Parathyroid adenoma (tissue), 2 donors: ENCODE data around the gene SGSH.

Experiments used
- H2AFZ ChIP-seq: fragments of 300-600 bp; sonication (generic); one replicate; pipeline ENCODE4 v1.7.0; 2017; ENCODE audit warnings: antibody characterized with exemption, mild to moderate bottlenecking
- H3K27ac ChIP-seq: fragments of 300-600 bp; sonication (generic); one replicate; pipeline ENCODE4 v1.7.0; 2017
- H3K27me3 ChIP-seq: fragments of 300-600 bp; sonication (generic); one replicate; pipeline ENCODE4 v1.7.0; 2017; ENCODE audit warnings: low read length; ENCODE audit not compliant: control insufficient read depth, insufficient read depth
- H3K36me3 ChIP-seq: fragments of 300-600 bp; sonication (generic); one replicate; pipeline ENCODE4 v1.7.0; 2017; ENCODE audit warnings: low read length; ENCODE audit not compliant: control insufficient read depth, insufficient read depth
- H3K4me1 ChIP-seq: fragments of 300-600 bp; sonication (generic); one replicate; pipeline ENCODE4 v1.7.0; 2017; ENCODE audit warnings: control low read depth
- H3K4me2 ChIP-seq: fragments of 300-600 bp; sonication (generic); one replicate; pipeline ENCODE4 v1.7.0; 2017; ENCODE audit warnings: low read length
- H3K4me3 ChIP-seq: fragments of 300-600 bp; sonication (generic); one replicate; pipeline ENCODE4 v1.7.0; 2017; ENCODE audit warnings: low read depth, low read length
- H3K79me2 ChIP-seq: fragments of 300-600 bp; sonication (generic); one replicate; pipeline ENCODE4 v1.7.0; 2017; ENCODE audit warnings: control low read depth
- H3K9ac ChIP-seq: fragments of 300-600 bp; sonication (generic); one replicate; pipeline ENCODE4 v1.7.0; 2017; ENCODE audit warnings: mild to moderate bottlenecking
- H3K9me3 ChIP-seq: fragments of 300-600 bp; sonication (generic); one replicate; pipeline ENCODE4 v1.7.0; 2017; ENCODE audit warnings: low read length; ENCODE audit not compliant: control insufficient read depth
- TF ChIP-seq, protein P1 (sequence below): fragments of 300-600 bp; sonication (generic); IDR thresholded peaks from one replicate; pipeline ENCODE4 v1.7.0; 2017; ENCODE audit warnings: antibody characterized with exemption, mild to moderate bottlenecking
- donor health status: primary hyperparathyroidism.

SGSH gene

DNA sequence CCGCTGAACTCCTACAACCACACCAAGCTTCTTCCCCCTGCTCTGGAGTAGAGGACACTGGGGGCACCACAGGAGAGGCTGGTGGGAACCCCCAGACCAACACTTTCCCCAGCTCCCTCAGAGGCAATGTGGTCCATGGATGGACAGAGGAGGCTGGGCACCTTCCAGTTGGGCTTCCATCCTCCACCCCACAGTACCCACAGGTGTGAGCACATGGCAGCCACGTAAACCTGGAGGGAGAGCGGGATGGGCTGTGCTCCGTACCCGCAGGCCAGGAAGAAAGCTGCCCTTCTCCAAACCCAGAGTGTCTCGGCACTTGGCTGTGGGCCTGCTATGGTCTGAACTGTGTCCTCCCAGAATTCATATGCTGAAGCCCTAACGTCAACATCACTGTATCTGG is 1.7 kb downstream of the SGSH start:
- Histone ChIP-seq H3K36me3 (no peaks in the 10 kb centered on the region), H3K27me3 (no peaks in the 10 kb centered on the region), H3K79me2 (peaks cover 8% of the 10 kb centered on the region), H3K9ac (no peak overlapping the region), H3K4me1 (peaks cover 12% of the 10 kb centered on the region), H3K4me2 (no peak overlapping the region), H3K4me3 (no peak overlapping the region), H3K27ac (no peak overlapping the region), H2AFZ (no peak overlapping the region), H3K9me3 (no peaks in the 10 kb centered on the region)
- TF ChIP-seq, protein P1, sequence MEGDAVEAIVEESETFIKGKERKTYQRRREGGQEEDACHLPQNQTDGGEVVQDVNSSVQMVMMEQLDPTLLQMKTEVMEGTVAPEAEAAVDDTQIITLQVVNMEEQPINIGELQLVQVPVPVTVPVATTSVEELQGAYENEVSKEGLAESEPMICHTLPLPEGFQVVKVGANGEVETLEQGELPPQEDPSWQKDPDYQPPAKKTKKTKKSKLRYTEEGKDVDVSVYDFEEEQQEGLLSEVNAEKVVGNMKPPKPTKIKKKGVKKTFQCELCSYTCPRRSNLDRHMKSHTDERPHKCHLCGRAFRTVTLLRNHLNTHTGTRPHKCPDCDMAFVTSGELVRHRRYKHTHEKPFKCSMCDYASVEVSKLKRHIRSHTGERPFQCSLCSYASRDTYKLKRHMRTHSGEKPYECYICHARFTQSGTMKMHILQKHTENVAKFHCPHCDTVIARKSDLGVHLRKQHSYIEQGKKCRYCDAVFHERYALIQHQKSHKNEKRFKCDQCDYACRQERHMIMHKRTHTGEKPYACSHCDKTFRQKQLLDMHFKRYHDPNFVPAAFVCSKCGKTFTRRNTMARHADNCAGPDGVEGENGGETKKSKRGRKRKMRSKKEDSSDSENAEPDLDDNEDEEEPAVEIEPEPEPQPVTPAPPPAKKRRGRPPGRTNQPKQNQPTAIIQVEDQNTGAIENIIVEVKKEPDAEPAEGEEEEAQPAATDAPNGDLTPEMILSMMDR: no peak

DNA sequence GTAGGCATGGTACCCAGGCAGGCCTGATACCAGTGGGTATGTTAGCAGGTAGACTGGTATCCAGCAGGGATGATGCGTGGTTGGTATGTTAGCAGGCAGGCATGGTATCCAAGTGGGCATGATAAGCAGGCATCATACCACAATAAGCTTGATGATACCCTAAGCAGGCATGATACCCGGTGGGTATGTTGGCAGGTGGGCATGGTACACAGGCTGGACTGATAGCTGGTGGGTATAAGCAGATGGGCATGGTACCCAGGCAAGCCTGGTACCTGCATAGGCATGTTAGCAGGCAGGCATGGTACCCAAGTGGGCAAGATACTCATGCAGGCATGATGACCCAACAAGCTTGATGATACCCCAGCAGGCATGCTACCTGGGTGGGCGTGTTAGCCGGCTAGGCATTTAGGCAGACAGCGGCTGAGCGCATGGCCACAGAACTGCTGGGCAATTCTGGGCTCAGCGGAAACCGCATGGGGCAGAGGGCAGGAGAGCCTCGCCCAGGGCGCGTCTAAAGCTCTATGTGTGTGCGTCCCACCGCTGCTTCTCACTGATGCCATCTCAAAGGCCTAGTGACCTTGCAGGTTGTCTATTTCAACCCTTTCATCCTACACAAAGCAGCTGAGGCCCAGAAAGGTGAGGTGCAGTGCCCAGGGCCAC is 2.3 kb downstream of the SGSH start:
- Histone ChIP-seq H2AFZ (no peak overlapping the region), H3K9me3 (no peaks in the 10 kb centered on the region), H3K36me3 (no peaks in the 10 kb centered on the region), H3K4me1 (peaks cover 12% of the 10 kb centered on the region), H3K9ac (no peak overlapping the region), H3K4me3 (no peak overlapping the region), H3K79me2 (peaks cover 8% of the 10 kb centered on the region), H3K27ac (no peak overlapping the region), H3K4me2 (no peak overlapping the region), H3K27me3 (no peaks in the 10 kb centered on the region)
- TF ChIP-seq, protein P1: no peak

DNA sequence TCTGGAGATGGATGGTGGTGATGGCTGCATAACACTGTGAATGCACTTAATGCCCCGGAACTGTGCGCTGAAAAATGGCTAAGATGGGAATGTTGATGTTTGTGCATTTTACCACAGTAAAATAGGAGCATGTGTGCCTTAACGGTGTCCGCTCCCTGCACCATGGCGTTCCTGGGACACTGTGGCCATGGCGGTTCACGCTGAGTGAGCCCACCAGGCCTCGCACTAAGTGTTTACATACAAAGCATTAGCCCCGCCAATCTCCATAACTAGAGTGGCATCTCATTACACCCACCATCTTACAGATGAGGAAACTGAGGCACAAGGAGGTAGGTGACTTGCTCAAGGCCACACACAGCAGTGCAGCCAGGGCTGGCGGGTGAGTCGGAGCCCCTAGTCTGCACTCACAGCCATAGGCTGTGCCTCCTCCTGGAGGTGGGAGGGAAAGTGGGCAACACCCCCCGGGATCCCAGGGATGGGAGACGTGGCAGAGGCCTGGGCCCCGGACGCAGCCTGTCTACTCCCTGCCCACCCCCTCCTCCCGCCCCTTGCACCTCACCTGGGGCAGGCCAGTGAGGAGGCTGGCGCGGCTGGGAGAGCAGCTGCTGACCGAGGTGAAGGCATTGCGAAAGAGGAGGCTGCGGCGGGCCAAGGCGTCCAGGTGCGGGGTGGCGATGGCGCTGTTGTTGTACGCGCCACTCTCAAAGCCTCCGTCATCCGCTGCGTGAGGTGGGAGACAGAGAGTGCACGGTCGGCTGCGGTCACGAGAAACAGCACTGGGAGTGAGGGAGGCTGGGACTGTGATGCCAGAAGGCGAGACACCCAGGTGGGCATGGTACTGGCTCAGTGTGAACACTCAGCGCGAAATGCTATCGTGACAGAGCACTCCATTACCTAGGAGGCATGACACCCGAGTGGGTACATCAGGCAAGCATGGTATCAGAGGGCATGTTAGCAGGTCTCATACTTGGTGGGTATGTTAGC is 3.4 kb downstream of the SGSH start:
- Histone ChIP-seq H3K4me3 (no peak overlapping the region), H3K4me2 (no peak overlapping the region), H2AFZ (no peak overlapping the region), H3K36me3 (no peaks in the 10 kb centered on the region), H3K9me3 (no peaks in the 10 kb centered on the region), H3K4me1 (peaks cover 12% of the 10 kb centered on the region), H3K27me3 (no peaks in the 10 kb centered on the region), H3K79me2 (peaks cover 8% of the 10 kb centered on the region), H3K27ac (no peak overlapping the region), H3K9ac (no peak overlapping the region)
- TF ChIP-seq, protein P1: no peak

DNA sequence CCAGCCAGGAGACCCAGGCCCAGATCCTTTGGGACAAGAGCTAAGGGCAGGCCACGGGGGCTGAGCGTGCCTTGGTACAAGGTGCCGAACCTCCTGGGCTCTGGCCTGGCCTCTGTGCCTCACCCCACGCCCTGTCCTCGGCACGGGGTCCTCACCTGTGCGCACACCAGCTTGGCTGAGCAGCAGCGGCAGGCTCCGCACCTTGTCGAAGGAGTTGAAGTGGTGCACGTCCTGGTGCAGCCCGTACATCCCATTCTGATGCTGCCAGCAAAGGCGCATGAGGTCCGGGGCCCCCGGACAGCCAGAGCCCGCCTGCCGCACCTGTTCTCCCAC is 5.3 kb downstream of the SGSH start:
- Histone ChIP-seq H3K79me2 (no peaks in the 10 kb centered on the region), H2AFZ (no peak overlapping the region), H3K27ac (no peak overlapping the region), H3K9ac (no peak overlapping the region), H3K4me2 (no peak overlapping the region), H3K9me3 (no peaks in the 10 kb centered on the region), H3K4me1 (peaks cover 7% of the 10 kb centered on the region), H3K36me3 (no peaks in the 10 kb centered on the region), H3K4me3 (no peak overlapping the region), H3K27me3 (no peaks in the 10 kb centered on the region)
- TF ChIP-seq, protein P1: no peak
